HFFc6 (cell line): ENCODE results near the gene NHEJ1. TPM values are rescaled to one million over a fixed set of nuclear protein-coding genes. Genes with fewer than 3 reads are reported as not detected.

ENCODE experiments used
- DNase-seq: peaks from one replicate; pipeline ENCODE4 v3.0.0-alpha.2; 2018
- H3K27ac Mint-ChIP-seq: 2 replicates; pipeline ENCODE4 v1.8.0; 2020; ENCODE audit warnings: mild to moderate bottlenecking, mixed read lengths
- H3K27me3 Mint-ChIP-seq: 2 replicates; pipeline ENCODE4 v1.8.0; 2021; ENCODE audit warnings: mild to moderate bottlenecking, moderate library complexity, mixed read lengths; ENCODE audit not compliant: insufficient read depth
- H3K36me3 Mint-ChIP-seq: 2 replicates; pipeline ENCODE4 v1.8.0; 2021; ENCODE audit warnings: low read depth, mixed read lengths
- H3K4me1 Mint-ChIP-seq: 2 replicates; pipeline ENCODE4 v1.8.0; 2020; ENCODE audit warnings: low read depth, mixed read lengths
- H3K4me3 Mint-ChIP-seq: 2 replicates; pipeline ENCODE4 v1.8.0; 2020; ENCODE audit warnings: mild to moderate bottlenecking, moderate library complexity, mixed read lengths
- H3K9me3 Mint-ChIP-seq: 2 replicates; pipeline ENCODE4 v1.8.0; 2020; ENCODE audit warnings: mild to moderate bottlenecking, mixed read lengths
- total RNA-seq, 6 experiments: library from RNA; stranded (reverse); fragmentation: NEBNext Ultra II Directional; extraction: Animal tissue kit (Norgen Biotek cat#: 25700); gene quantifications; 2 replicates in 1 of 6; 3 replicates in 5 of 6; pipeline ENCODE4 v1.2.3, GENCODE V29; 2021
- TF ChIP-seq, protein P1 (sequence below): fragments of 200-600 bp; sonication (generic); IDR thresholded peaks from 2 replicates; pipeline ENCODE4 v1.5.0; 2021; ENCODE audit warnings: antibody characterized with exemption, mild to moderate bottlenecking

Gene NHEJ1
- total RNA-seq, 6 experiments from 2014 or later: 12.0 to 16.6 (median 14.1) TPM

DNA sequence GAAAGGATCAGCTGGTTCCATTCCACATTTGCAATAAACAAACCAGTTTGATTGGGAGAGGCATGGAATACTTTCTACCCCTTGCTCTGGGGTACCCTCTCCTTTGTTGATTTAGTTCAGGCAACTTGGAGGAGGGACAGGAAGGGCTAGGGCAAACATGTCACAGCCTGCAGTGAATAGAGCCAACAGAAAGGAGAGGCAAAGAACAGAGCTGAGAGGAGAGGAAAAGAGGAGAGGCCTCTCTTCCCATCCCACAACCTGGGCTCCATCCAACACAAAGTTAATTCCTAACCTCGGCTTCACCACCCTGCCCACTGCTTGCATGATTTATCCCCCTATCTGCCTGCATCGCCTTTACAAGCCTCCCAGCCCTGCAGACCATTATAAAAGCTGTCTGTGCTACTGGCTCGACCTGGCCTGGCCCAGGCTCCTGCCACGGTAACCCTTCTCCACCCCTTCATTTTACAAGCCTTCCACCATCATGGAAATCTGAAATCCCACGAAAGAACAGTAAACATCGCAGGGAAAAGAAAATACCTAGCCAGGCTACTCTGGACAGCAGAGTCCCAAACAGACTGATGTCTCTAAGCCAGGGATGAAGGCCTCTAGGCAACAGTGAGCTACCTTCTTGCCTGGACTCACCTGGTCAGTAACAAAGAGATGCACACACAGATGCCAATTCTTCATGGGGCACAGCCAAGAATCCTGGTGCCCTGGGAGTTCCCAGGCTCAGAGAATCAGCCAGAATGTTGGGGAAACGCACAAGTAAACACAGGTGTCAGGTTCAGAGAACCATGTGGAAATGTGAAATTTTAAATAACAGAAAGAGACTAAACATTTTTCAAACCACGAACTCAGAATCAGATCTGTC is 43.6 kb downstream of the NHEJ1 start:
- H3K4me3 Mint-ChIP-seq: no peak overlapping the region
- TF ChIP-seq, protein P1, sequence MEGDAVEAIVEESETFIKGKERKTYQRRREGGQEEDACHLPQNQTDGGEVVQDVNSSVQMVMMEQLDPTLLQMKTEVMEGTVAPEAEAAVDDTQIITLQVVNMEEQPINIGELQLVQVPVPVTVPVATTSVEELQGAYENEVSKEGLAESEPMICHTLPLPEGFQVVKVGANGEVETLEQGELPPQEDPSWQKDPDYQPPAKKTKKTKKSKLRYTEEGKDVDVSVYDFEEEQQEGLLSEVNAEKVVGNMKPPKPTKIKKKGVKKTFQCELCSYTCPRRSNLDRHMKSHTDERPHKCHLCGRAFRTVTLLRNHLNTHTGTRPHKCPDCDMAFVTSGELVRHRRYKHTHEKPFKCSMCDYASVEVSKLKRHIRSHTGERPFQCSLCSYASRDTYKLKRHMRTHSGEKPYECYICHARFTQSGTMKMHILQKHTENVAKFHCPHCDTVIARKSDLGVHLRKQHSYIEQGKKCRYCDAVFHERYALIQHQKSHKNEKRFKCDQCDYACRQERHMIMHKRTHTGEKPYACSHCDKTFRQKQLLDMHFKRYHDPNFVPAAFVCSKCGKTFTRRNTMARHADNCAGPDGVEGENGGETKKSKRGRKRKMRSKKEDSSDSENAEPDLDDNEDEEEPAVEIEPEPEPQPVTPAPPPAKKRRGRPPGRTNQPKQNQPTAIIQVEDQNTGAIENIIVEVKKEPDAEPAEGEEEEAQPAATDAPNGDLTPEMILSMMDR: no peak
- H3K27me3 Mint-ChIP-seq: peaks cover 3% of the 10 kb centered on the region; the same call in 1 of the 2 replicates

DNA sequence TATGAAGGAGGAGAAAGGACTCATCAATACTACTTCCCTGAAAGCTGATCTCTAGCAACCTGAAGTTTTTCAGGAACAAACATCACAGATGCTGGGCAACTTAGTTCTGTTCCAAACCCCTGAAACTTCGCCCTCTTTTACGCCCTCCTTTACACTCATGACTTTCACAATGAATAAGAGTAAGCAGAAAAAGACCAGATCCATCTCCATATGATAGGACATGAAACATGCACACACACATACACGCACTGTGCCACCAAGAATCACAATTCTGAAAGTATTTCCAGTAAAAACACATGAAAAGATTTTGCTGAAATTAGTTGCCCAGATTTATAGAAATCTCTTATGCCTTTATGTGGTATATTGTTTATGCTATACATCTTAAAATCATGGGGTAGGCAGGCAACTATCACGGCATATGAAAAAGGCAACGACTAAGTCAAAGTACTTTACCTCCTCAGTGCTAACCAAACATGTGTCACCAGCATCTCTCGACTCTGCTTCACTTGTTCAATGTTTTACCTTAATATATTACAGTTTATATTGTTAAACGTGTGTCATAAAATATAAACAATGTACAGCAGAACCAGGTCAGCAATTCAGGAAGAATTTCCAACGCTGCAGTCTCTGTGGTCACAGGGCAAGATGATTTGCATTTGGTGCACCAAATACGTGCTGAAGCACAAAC is 47.8 kb downstream of the NHEJ1 start:
- Mint-ChIP-seq H3K36me3 (no peaks in the 10 kb centered on the region), H3K27me3 (peaks cover 2% of the 10 kb centered on the region; the same call in 1 of the 2 replicates), H3K27ac (no peak overlapping the region), H3K4me1 (no peaks in the 10 kb centered on the region), H3K9me3 (no peaks in the 10 kb centered on the region), H3K4me3 (no peak overlapping the region)
- TF ChIP-seq, protein P1: no peak
- no peak for DNase-seq

More for the DNA sequence above, 43.6 kb downstream of the NHEJ1 start:
- Mint-ChIP-seq H3K4me1 (no peaks in the 10 kb centered on the region), H3K9me3 (no peaks in the 10 kb centered on the region), H3K36me3 (no peaks in the 10 kb centered on the region), H3K27ac (no peak overlapping the region)
- DNase-seq: no peak

DNA sequence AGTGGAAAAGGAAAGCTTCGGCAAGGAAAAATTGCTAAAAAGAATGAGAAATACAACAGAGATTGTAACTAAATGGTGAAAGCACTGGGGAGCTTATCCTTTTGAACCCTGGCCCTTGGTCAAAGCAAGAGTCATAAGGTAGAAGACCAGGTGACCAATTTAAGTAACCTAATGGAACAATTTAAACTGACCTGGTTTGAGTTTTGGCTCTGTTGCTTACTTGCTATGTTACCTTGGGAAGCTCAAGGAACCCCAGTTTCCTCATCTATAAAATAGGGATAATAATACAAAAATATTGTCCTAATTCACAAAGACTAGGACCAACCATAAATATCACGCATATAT is 48.6 kb downstream of the NHEJ1 start:
- Mint-ChIP-seq H3K27ac (no peak overlapping the region), H3K9me3 (no peaks in the 10 kb centered on the region), H3K4me1 (no peaks in the 10 kb centered on the region), H3K36me3 (no peaks in the 10 kb centered on the region), H3K27me3 (peaks cover 2% of the 10 kb centered on the region; the same call in 1 of the 2 replicates), H3K4me3 (no peak overlapping the region)
- no peak for DNase-seq
- TF ChIP-seq, protein P1: no peak

DNA sequence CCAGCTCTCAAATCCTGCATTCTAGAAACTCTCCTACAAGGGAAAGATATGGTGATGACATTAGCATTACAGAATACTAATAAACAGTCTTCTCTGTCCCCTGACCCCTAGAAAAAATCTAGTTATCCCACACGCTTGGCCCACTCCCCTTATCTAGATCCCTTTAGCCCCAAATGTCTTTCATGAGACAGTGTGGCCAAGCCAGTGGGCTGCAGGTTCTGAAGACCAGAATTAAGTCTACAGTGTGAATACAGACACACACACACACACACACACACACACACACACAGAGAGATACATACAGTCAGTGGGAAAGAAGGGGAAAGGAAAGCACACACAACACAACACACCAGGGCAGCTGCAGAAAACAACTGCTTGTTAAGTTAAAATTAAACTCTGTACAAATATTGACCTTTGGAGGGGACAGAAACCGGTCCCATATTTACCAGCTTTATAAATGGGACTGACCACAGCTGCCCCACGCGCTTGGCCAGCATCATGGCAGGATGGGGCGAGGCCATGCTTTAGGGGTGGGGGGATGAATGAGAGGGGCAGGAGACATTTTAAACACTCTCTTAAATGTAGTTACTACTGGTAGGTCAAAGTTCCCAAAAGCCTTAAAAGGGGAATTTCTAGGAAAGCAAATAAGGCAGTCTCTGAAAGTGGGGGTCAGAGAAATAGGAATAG is 49.1 kb downstream of the NHEJ1 start:
- H3K4me1 Mint-ChIP-seq: no peaks in the 10 kb centered on the region
- TF ChIP-seq, protein P1: no peak
- H3K4me3 Mint-ChIP-seq: no peak overlapping the region
- H3K27ac Mint-ChIP-seq: no peak overlapping the region
- H3K36me3 Mint-ChIP-seq: no peaks in the 10 kb centered on the region
- H3K9me3 Mint-ChIP-seq: no peaks in the 10 kb centered on the region
- no peak for DNase-seq
- H3K27me3 Mint-ChIP-seq: peaks cover 2% of the 10 kb centered on the region; the same call in 1 of the 2 replicates

DNA sequence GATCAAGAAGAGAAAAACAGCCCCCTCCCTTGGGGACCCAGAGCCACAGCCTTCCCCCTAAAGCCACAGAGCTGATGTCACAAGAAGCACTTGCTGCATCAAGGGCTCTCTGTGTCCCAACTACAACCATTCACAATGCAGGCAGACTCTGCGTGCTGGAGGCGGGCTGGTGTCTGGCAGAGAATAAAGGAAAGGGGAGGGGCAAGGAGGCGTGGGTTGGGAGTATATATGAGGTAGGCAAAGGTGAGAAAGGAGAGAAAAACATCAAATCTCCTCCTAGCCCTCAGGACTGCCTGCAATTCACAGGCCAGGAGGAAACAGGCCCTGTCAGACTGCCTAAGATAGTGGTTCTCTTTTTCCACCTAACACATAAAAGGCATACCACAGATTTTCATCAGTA is 51.1 kb downstream of the NHEJ1 start:
- peaks cover 2% of the 10 kb centered on the region; the same call in 1 of the 2 replicates for H3K27me3 Mint-ChIP-seq
- TF ChIP-seq, protein P1: no peak
- no peak overlapping the region for H3K27ac Mint-ChIP-seq
- H3K9me3 Mint-ChIP-seq: no peaks in the 10 kb centered on the region
- no peaks in the 10 kb centered on the region for H3K36me3 Mint-ChIP-seq
- H3K4me1 Mint-ChIP-seq: peaks cover 6% of the 10 kb centered on the region
- no peak for DNase-seq
- no peak overlapping the region for H3K4me3 Mint-ChIP-seq
